Measurements from ENCODE around the gene MYO1A. TPM values are rescaled to one million over a fixed set of nuclear protein-coding genes. Genes with fewer than 3 reads are reported as not detected.
A peak's percentile ranks its signal among the peaks of the same experiment; 100 is the strongest.

The MYO1A gene
- total RNA-seq, 4 donors from 2014 or later = 94.1 to 1,001 (median 802) TPM

DNA sequence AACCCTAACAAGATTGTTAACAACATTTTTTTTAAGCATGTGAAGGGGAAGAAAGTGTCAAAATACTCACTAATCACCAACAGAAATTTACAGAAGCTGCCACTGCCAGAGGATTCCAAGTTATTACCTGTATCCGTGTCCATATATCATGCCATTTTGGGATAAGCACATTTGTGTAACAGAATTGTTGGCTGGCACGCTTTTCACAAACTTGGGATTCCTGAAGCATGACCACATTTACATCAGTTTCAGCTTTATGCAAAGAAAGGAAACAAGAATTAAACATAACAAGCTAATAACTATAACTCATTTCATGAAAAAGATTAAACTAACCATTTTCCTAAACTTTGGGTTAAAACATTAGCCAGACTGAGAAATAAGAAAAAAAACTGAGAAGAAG is 22.7 kb upstream of the MYO1A start:
- Histone ChIP-seq H3K27ac (peak overlapping the region in 1 of 4 donors; percentile 33), H3K27me3 (no peaks in the 10 kb centered on the region), H3K9me3 (no peaks in the 10 kb centered on the region), H3K36me3 (no peaks in the 10 kb centered on the region), H3K4me1 (peaks cover 0 to 4% (median 2%) of the 10 kb centered on the region in 4 donors), H3K4me3 (no peak overlapping the region)
- TF ChIP-seq POLR2A (IDR thresholded peaks at IDR 0.05) = no peak
- TF ChIP-seq, protein P1, sequence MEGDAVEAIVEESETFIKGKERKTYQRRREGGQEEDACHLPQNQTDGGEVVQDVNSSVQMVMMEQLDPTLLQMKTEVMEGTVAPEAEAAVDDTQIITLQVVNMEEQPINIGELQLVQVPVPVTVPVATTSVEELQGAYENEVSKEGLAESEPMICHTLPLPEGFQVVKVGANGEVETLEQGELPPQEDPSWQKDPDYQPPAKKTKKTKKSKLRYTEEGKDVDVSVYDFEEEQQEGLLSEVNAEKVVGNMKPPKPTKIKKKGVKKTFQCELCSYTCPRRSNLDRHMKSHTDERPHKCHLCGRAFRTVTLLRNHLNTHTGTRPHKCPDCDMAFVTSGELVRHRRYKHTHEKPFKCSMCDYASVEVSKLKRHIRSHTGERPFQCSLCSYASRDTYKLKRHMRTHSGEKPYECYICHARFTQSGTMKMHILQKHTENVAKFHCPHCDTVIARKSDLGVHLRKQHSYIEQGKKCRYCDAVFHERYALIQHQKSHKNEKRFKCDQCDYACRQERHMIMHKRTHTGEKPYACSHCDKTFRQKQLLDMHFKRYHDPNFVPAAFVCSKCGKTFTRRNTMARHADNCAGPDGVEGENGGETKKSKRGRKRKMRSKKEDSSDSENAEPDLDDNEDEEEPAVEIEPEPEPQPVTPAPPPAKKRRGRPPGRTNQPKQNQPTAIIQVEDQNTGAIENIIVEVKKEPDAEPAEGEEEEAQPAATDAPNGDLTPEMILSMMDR (IDR thresholded peaks at IDR 0.05) = no peak
- DNase-seq = no peak

DNA sequence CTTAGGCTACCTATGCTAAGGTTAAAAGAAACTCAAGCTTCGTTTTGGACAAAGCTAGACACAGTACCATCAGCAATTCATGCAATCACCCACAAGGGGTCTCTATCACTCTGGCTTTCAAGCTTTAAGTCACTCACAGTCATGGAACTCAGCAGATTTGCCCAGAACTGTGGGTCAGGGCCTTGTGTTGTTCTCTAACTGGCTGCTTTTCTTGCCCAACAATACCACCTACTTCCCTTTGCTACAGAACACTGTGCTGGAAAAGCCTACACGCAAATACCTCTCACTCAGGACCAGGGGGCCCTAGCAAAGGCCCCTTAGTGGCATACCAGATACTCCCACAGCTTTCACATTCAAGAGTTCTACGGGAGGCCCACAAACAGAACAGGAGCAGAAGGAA is 19.6 kb upstream of the MYO1A start:
- Histone ChIP-seq H3K36me3 (no peaks in the 10 kb centered on the region), H3K27me3 (no peaks in the 10 kb centered on the region), H3K4me3 (no peak overlapping the region), H3K4me1 (peaks cover 0 to 4% (median 2%) of the 10 kb centered on the region in 4 donors), H3K9me3 (no peaks in the 10 kb centered on the region), H3K27ac (peak overlapping the region; percentile 30 to 67 (median 40))
- TF ChIP-seq POLR2A (IDR thresholded peaks at IDR 0.05) = no peak
- TF ChIP-seq, protein P1 (IDR thresholded peaks at IDR 0.05) = peak; percentile 79 to 97 (median 96)
- peak in 2 of 3 donors; percentile 70 to 85 for DNase-seq

DNA sequence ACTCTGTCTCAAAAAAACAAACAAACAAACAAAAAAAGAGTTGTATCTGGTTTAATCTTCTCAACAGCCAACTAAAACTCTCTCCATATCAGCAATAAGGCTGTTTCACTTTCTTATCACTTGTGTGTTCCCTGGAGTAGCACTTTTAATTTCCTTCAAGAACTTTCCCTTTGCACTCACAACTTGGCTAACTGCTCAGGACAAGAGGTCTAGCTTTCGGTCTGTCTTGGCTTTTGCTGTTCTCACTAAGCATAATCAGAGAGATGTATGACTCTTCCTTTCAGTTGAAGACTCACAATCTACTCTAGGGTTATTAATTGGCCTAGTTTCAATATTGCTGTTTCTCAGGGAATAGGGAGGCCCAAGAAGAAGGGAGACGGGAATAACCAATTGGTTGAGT is 16.3 kb upstream of the MYO1A start:
- H3K9me3 ChIP-seq = no peaks in the 10 kb centered on the region
- no peak for DNase-seq
- H3K27me3 ChIP-seq = no peaks in the 10 kb centered on the region
- no peaks in the 10 kb centered on the region for H3K36me3 ChIP-seq
- H3K4me1 ChIP-seq = peaks cover 0 to 13% (median under 1%) of the 10 kb centered on the region in 4 donors
- H3K27ac ChIP-seq = peak overlapping the region in 1 of 4 donors; percentile 12
- no peak for TF ChIP-seq POLR2A (IDR thresholded peaks at IDR 0.05)
- TF ChIP-seq, protein P1 (IDR thresholded peaks at IDR 0.05) = no peak
- H3K4me3 ChIP-seq = no peak overlapping the region

DNA sequence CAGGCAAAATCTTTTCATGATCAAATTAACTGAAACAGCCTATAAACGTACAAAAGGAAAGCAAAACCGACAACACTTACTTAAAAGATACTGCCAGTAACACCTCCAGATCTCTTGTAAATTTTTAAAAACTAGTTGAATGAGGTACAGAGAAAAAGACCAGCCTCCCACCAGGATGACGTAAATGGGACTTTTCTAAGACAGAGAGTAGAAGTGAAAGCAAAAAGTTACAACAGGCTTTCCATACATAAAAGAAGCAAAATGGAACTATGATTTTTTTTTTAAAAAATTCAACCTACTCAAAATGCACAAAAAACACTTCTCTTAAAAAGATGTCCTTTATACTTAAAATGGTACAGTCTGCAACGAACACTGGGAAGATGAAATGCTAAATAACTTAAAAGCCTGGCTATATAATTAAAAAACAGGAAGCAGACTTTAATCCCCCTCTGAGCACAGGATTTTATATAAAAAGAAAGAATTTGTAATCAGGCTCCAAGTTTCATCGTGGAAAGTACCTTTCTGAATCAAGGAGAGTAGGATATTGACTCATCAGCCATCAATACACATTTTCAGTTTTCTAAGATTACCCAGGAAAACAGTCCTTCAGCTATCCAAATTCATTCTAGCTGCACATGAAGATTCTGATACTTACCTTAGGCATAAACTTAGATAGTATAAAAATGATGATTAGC is 14.2 kb upstream of the MYO1A start:
- no peaks in the 10 kb centered on the region for H3K9me3 ChIP-seq
- no peaks in the 10 kb centered on the region for H3K36me3 ChIP-seq
- no peak overlapping the region for H3K4me3 ChIP-seq
- peak in 1 of 3 donors; percentile 53 for DNase-seq
- H3K27me3 ChIP-seq = no peaks in the 10 kb centered on the region
- H3K27ac ChIP-seq = peak overlapping the region in 3 of 4 donors; percentile 37 to 73 (median 59)
- peaks cover 0 to 20% (median 6%) of the 10 kb centered on the region in 4 donors for H3K4me1 ChIP-seq
- TF ChIP-seq, protein P1 (IDR thresholded peaks at IDR 0.05) = no peak
- TF ChIP-seq POLR2A (IDR thresholded peaks at IDR 0.05) = no peak

DNA sequence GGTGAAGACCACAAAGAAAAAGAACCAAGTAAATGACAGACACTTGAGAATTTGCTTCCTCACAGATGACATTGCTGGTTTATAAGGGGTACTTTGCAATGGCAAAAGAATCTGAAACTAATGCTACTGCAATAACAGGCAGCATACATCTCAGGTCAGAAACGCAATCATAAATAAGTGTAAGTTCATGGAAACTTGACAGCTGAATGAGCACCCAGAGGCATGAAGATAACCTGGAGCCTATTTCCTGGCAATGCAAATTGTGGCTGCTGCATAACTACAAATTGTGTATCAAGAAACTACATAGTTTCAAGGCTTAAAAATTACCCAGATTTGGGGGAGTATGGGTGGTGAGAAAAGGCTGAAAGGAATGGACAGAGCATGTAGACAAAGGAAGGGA is 8.5 kb upstream of the MYO1A start:
- Histone ChIP-seq H3K27ac (peak overlapping the region in 2 of 4 donors; percentile 3 to 55), H3K9me3 (no peaks in the 10 kb centered on the region), H3K27me3 (no peaks in the 10 kb centered on the region), H3K36me3 (no peaks in the 10 kb centered on the region), H3K4me3 (no peak overlapping the region), H3K4me1 (peaks cover 0 to 31% (median 3%) of the 10 kb centered on the region in 4 donors)
- no peak for DNase-seq
- TF ChIP-seq POLR2A (IDR thresholded peaks at IDR 0.05) = no peak
- TF ChIP-seq, protein P1 (IDR thresholded peaks at IDR 0.05) = no peak
